Activated T-helper 9 cell treated with anti-CD3 and anti-CD28 coated beads, Interleukin-2, amount 50 U/mL, for 16 hours (primary cell): ENCODE results near the gene LSS.

Source experiments
- DNase-seq: peaks from one replicate; pipeline ENCODE4 v3.0.0-alpha.2; 2020; ENCODE audit warnings: low read depth

The LSS gene

GRCh38 chr21:46218906-46219590 lies 9.5 kb downstream of the LSS start:
- DNase-seq: no peak

DNA sequence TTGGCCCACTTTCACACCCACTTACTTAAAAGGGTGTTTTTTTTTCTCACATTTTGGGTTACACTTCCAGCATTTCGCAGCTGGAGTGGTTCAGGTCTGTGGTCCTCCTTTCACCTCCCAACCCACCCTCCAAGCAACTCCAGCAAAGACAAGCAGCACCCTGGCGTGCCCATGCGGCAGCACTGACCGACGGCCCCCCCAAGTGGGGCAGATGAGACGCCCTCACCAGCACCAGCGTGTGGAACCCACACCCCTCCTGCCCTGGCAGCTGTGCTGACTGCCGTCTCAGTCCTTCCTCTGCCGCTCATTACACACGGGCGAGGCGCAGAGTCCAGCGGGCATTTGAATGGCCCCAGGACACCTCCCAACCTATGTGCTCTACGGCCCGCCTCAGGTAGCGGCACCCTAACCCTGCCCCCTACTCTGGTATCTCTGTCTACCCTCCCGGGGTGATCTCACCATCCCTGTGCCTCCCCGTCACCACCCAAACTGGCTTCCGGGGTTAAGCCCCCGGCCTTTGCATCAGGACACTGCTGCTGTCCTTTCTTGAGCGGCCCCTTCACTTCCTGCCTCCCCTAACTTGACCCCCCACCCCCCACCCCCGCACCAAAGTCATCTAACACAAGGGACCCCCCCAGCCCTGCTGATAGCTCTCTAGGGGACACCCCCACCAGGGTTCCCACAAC lies 10.9 kb downstream of the LSS start:
- no peak for DNase-seq

DNA sequence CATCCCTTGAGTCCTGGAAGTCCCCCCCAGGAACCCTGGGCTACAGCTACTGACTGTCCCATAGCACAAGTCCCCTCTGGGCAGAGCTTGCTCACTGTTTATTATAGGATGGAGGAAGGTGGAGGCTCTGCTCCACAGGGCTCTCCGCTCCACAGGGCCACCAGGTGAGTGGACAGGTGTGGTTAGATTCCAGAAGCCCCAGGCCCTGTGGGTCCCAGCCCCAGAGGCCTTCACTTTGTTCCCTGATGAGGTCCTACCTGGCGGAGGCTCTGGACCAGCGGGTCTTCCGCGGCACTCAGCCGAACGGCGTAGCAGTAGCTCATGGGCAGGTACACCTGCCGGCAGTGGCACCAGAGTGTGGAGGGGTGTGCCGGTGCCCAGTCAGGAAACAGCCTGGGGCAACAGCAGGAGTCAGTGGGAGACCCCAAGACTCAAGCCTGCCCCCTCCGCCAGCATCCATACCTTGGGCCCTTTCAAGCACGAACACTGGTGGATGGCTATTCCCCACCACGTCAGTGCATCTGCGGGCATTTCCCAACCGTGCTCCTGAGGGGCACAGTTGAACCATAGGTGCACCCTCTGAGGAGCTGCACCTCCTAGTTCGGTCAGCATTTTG lies 12.3 kb downstream of the LSS start:
- DNase-seq: no peak

DNA sequence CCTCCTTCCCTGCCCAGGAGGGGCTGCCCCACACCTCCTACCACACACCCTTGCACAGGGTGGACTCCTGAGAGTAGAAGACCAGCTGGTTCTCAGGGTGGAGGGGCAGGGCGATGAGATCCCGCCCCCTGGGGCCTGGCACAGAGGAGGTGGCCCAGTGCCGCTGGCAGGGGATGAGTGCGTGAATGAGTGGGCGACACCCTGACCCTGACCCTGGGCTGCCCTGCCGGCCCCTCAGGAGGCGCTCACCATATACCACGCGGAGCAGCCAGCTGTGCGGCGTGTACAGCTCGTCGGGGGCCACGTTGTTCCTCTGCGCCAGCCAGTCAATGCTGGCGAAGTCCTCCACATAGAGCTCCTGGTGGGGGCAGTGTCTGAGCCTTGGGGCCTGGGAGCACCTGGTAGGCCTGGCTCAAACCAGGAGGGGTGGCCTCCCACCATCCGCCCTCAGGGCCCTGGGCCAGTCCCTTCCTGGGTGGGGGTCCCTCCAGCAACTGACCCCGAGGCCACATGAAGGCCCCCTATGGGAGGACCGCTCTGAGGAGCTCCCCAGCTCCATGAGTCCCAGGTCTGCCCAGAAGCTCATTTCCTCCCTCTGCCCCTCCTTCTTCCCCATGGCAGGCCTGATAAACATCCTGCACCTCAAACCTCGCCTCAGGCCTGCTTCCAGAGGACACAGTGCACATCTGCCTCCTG lies 13.0 kb downstream of the LSS start:
- no peak for DNase-seq

DNA sequence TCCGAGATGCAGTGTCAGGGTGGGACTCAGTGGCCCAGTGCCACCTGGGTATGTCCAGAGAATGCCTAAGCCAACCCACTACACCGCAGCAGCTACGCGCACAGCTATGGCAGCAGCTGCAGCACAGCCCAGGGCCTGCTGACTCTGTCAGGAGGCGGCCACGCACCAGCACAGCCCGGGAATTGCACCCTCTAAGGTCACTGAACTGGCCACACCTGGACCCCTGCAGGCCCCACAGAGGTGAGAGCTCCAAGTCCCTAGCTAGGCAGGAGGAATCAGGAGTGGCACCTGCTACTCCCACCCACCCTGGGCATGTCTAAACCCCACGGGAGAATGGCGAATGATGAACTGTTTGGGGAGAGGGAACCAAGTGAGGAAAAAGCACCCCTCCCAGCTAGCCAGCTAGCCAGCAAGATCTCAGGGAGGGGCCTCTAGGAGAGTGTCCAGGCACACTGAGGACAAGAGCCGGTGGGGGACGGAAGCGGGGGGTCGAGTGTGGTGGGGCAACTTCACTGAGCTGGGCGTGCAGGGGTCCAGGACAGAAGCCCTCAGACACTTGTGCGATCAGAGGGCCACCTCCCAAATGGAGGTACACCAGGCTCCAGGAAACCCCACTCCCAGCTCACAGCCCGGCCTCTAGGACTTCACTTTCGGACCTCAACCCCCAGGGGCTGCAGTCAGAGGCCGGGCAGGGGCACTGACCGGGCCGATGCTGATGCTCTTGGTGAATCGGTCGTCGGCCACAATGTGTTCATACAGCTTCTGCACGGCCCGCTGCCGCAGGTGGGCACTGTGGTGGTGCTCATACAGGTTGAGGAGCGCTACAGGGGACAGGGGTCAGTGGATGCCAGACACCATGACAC lies 13.9 kb downstream of the LSS start:
- no peak for DNase-seq

GRCh38 chr21:46213620-46214286 lies 14.8 kb downstream of the LSS start:
- DNase-seq: no peak

- DNase-seq: no peak
Observed at GRCh38 chr21:46212721-46213484, 15.7 kb downstream of the LSS start.

- no peak for DNase-seq
Observed at GRCh38 chr21:46211786-46212720, 16.5 kb downstream of the LSS start.

DNA sequence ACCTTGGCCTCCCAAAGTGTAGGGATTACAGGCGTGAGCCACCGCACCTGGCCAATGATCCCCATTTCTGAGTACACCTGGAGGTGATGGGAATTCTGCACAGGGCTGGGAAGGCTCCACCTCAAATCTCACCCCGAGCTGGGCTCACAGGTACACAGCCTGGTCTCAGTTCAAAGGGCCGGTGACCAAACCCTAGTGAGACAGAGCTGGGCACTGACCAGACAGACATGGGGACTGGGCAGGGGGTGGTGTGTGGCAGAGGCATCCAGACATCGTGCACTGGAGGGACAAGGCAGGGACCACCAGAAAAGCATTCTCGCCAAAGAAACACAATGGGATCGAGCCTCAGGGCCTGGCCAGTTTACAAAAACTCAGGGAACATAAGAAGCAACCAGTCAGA lies 17.2 kb downstream of the LSS start:
- DNase-seq: no peak

DNA sequence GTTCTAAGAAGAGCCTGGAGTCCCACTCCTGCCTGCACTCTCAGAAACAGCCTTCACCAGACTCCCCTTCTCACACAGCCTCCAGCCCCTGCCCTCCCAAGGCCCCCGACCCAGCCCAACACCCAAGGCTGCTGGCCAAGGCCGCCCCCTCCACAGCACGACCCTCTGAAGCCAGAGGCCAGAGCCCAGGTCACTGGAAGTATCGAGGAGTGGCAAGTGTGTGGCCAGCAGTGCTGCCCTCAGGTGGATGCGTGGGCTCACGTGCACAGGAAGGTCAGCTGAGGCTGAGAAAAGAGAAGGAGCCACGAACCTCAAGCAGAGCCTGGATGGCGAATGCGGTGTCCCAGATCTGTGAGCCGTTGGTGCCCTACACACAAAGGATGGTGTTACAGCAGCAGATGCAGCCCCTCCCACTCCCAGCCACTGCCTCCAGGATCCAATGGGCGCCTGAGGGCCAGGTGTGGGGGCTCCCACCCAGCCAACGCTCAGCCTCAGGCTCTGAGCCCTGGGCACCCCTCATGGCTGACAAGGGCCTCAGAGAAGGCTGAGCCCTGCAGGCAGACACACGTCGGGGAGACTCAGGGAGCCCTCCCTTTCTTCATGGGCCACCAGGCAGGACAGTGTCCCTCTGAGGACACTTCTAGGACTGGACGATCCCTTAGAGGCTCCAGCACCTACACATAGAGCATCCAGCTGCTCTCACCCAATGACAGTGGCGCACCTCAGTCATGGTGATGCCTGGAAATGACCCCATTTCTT lies 18.0 kb downstream of the LSS start:
- no peak for DNase-seq

DNA sequence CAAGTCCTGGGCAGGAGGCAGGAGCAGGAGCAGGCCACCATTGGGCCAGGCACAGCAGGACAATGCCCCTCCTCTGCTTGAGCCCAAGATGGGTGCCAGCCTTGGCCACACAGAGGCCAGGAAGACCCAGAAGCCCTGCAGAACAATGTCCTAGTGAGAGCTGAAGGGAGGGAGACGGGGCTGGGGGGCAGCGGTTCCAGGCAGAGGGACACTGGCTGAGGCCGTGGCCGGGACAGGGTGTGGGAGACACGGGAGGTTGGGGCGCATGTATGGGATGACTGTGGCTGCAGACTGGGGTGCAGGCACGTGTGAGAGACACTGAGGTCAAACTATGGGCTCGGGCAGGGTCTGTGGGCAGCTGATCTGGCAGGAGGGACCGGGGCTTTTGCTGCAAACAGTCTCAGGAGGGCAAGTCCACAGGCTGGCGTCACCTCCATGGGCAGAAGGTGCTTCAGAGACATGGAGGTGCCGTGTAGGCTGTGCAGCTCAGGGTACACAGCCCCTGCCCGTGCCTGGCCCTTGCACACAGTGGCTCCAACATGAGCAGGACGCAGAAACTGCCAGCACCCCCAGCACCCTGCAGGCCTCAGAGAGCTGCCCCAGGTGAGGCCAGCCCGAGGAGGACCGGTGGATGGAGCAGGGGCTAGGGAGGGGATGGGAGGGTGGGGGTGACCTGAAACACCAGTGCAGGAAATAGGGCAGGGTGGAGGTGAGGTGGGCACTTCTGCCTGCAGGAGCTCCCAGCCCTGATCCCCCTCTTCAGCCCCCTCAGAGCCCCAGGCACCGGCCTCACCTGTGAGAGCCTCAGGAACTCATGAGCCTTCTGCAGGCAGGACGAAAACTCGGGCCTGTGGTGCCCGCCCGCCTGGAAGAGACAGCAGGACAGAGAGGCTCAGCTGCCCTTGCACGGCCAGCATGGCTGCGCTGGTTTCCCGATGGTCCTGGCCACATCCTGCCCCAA lies 19.5 kb downstream of the LSS start:
- DNase-seq: no peak

DNA sequence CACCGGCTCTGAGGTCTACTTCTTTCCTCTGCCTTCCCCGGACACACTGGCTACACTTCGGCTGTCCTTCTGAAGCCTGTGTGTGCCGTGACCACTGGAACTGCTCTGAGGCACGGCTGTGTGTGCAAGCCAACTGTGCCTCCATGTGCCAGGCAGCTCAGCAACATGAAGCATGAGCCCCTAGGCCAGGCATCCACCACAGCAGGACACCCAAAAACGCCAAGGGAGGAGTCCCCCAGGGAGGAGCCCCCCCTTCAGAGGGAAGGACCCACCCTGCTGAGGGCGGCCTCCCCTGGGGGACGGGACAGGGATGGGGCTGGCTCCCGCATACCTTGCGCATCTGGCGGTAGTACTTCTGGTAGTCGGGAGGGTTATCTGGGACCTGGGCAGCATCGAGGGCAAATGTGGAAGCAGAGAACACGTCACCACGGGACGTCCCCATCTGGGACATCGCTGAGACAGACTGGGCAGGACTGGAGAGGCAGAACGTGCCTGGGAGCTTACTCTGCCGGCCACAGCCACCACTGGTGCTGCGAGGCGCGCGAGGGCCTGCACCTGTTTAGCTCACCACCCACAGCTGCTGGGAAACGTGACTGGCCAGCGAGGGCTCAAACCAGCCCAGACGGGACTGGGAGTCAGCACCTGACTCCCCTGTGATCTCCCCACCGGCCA lies 20.5 kb downstream of the LSS start:
- DNase-seq: no peak

GRCh38 chr21:46207006-46207919 lies 21.3 kb downstream of the LSS start:
- DNase-seq: no peak

DNA sequence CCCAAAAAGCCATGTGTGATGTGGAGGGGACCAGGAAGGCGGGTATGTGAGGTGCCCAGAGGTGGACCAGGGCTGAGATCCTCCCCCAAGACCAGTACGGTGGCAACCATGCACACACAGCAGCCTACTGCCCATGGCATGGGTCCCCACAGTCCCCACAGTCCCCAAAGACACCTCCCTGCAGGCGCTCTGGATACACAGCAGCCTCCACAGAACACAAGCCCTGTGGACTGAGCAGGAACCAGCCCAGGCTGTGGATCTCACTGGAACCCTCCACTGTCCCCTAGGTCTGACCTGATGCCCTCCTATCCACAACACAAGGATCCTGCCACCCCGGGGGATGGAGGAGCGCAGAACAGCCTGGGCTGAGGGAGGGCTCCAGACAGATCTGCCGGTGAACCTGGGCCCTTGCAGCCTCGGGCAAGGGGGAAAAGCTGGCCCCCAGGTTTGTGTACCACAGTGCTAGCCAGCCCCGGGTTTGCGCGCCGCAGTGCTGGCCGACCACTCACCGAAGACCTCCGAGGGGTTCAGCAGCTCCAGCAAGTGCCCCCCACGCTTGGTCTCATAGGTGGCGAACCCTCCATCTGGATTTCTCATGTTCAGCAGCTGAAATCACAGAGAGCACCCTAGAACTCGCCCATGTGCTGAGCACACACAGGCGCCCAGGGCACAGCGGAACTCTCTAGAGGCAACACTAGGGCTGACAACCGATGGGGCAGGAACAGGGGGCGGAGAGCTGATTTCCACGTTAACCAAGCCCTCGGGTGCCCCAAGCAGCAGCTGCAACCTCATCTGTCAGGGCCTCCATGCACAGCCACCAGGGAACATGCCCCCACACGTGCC lies 22.2 kb downstream of the LSS start:
- DNase-seq: no peak

- DNase-seq: no peak
Observed at GRCh38 chr21:46205766-46206162, 22.8 kb downstream of the LSS start.
